DLD1 (cell line): ENCODE data around the gene PCNT.

Source experiments
- in situ Hi-C: cut with HindIII; loops from 2 replicates; pipeline ENCODE4 v1.10.0; 2017; ENCODE audit warnings: low sequenced_read_pairs

PCNT gene

DNA sequence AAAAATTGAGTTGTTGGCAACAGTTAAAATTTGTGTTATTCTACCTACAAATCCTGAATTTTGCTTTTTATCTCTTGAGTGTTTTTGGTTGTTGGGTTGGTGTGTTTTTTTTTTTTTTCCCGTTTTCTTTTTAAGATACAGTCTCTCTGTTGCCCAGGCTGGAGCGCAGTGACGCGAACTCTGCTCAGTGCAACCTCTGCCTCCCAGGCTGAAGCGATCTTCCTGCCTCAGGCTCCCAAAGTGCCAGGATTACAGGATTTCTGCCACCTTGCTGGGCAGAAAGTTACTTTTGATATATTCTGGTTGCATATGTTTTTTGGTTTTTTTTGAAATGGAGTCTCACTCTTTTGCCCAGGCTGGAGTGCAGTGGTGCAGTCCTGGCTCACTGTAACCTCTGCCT, 4.2 kb downstream of the PCNT start:
- in situ Hi-C loops = no loop called here

DNA sequence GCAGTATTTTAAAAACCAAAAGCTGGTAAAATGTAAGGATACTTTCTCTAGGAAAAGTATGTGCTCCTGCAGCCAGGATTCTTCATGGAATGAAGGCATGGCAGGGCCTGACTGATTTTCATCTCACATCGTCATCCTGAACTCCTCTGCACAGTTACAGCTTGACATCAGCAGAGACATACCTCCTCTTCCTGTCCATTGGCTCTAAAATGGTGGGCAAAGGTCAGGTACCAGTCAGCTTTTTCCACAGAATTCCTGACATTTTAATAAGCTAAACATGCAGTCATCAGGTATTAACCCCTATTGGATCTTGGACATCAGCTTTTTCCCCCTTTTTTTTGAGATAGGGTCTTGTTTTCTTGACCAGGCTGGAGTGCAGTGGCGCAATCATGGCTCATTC, 5.8 kb downstream of the PCNT start:
- in situ Hi-C loops = no loop called here

DNA sequence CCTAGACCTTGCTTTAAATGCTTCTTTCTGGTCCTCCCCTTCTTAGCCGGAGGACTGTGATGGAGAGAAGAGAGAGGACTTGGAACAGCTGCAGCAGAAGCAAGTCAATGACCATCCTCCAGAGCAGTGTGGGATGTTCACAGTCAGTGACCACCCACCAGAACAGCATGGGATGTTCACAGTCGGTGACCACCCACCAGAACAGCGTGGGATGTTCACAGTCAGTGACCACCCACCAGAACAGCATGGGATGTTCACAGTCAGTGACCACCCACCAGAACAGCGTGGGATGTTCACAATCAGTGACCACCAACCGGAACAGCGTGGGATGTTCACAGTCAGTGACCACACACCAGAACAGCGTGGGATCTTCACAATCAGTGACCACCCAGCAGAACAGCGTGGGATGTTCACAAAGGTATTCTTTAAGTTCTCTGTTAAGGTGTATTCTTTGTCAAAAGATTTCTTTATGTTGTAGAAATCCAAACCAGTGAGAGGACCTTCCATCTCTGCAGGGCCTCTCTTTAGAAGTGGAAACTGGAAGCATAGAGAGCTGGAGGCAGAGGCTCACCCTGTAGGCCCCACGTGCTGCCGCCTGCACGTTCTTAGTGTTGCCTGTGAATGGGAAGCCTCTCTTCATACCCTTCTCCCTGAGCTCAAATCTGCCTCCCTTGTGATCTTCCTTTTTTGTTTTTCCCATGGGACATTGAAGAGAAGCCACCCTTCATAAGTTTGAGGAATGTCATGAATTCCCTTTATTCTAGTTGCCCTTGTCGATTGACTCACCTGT, 10.6 kb downstream of the PCNT start:
- in situ Hi-C loops = no loop called here

- in situ Hi-C loops = no loop called here
Observed at GRCh38 chr21:46336603-46337002, 12.6 kb downstream of the PCNT start.

DNA sequence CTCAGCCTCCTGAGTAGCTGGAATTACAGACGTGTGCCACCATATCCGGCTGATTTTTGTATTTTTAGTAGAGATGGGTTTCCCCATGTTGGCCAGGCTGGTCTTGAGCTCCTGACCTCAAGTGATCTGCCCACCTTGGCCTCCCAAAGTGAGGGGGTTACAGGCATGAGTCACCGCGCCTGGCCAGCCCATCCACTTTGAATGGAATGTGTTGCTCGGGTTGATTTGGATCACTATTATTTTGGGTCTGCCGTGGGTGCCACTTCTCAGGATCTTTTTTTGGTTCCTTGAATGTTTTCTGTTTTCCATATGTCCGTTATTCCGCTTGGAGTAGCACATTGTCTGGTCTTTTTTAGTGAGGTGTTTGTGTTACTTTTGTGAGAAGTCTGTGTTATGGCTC, 17.0 kb downstream of the PCNT start:
- in situ Hi-C loops = no loop called here

- in situ Hi-C loops = no loop called here
Observed at GRCh38 chr21:46344219-46344915, 20.4 kb downstream of the PCNT start.

GRCh38 chr21:46345861-46346260, 21.9 kb downstream of the PCNT start:
- in situ Hi-C loops = no loop called here

- in situ Hi-C loops = no loop called here
Observed at GRCh38 chr21:46346296-46347202, 22.6 kb downstream of the PCNT start.

DNA sequence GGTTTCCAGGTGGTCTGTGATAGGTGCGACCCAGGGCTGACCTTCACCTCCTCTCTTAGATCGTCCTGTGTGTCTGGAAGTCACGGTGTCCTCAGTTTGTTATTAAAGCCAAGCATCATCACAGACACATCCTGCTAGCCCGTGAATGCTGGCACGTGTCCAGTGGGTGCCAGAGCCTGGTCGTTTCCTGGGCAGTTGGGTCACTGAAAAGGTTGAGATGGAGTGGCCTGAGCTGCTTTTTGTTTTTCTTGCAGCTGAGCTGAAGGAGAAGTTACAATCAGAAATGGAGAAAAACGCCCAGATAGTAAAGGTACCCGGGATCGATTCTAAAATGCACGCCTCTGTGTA, 23.2 kb downstream of the PCNT start:
- in situ Hi-C loops = no loop called here

- in situ Hi-C loops = no loop called here
Observed at GRCh38 chr21:46347791-46348381, 23.9 kb downstream of the PCNT start.

- in situ Hi-C loops = no loop called here
Observed at GRCh38 chr21:46349134-46349760, 25.3 kb downstream of the PCNT start.

GRCh38 chr21:46350571-46350970, 26.6 kb downstream of the PCNT start:
- in situ Hi-C loops = no loop called here

DNA sequence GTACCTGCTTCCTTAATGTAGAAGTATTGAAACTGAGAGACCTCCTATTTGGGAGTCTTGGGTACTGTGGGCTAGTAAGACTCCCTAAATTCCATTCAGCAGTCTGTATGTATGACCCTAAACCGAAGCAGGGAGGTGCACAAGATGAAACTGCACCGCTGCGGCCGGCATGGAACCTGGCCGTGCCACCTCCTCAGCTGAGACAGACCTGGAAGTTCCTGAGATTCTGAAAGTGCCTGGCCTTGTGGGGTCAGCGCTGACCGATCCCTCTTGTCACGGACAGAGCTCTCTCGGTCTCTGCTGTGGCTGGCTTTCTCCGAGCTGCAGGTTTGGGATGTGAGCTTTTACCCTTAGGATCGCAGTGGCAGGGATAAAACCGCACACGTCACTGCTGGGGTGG, 27.0 kb downstream of the PCNT start:
- in situ Hi-C loops = no loop called here

- in situ Hi-C loops = no loop called here
Observed at GRCh38 chr21:46351476-46352163, 27.7 kb downstream of the PCNT start.

GRCh38 chr21:46352164-46352515, 28.2 kb downstream of the PCNT start:
- in situ Hi-C loops = no loop called here

DNA sequence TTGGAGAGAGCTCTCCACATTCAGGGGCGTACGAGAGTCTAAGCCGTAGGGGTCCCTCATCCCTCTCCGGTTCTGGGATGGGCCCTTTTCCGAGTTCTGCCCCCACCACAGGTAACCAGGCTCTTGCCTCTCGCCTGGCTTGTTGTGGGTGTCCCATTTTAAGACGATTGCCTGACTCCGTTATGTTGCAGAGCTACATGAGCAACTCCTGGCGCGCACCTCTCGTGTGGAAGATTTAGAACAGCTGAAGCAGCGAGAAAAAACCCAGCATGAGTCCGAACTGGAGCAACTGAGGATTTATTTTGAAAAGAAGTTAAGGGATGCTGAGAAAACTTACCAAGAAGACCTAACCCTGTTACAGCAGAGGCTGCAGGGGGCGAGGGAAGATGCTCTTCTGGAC, 29.0 kb downstream of the PCNT start:
- in situ Hi-C loops = no loop called here

- in situ Hi-C loops = no loop called here
Observed at GRCh38 chr21:46354046-46354445, 30.1 kb downstream of the PCNT start.

DNA sequence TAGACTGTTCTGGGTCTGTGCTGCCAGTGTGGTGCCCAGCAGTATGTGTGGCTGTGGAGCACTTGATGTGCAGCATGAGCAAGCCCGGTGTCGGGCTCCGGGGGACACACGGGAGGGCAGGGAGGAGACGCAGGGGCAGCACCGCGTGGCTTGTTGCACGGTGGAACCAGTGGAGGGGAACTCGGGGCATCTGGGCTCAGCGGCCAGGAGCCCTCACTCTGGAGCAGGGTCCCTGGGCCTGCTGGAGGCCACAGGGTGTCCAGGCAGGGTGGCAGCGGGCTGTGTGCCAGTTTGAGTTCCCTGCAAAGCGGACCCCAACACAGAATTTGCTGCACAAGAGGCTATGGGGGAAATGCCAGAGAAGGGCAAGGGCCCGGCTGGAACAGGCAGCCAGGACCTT, 30.6 kb downstream of the PCNT start:
- in situ Hi-C loops = no loop called here

DNA sequence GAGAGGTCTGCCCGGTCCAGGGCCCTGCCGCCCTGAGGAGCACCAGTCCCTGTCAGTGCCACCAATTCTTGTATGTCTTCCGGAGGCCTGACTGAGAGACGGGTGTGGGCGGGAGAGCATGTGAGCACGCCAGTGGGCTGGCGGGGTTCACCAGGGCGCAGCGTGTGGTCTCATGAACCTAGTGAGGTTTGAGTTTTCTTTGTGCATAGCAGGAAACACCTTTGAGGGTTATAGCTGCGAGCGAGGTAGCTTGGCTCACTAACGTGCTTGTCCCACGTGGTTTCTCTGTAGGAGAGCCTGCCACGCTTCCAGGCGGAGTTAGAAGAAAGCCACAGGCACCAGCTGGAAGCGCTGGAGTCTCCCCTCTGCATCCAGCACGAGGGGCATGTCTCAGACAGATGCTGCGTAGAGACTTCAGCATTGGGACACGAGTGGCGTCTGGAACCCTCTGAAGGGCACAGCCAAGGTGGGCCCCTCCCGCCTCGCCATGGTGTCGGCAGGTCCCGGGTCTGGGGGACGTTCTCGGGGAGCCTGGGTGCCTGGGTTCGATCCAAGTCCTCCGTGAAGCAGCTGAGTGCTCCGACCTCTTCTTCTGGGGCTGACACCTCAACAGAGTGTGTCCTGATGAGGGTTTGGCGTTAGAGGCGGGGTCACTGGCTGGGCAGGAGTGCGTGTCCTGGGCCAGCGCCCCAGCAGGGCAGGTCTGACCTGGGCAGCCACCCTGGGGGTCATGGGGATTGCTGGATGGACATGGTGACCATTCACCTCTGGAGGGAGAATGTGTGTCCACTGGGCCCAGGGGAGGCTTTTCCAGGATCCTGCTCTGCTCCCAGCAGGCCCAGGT, 31.4 kb downstream of the PCNT start:
- in situ Hi-C loops = no loop called here

GRCh38 chr21:46356005-46356338, 32.0 kb downstream of the PCNT start:
- in situ Hi-C loops = no loop called here
